OCI-LY7 (cell line): ENCODE measurements around the gene SCGB1C2. TPM values are rescaled to one million over a fixed set of nuclear protein-coding genes. Genes with fewer than 3 reads are reported as not detected.

Experiments
- BruUV-seq: library from RNA; stranded (reverse); fragments of 400-500 nt; replicated peaks from 2 replicates; lab custom pipeline; 2021; lab: Mats Ljungman, UMichigan
- CTCF ChIA-PET: fragments of 300-600 bp; sonication (Branson Sonifier 250); formaldehyde crosslinking; loops from one replicate; lab custom pipeline; 2022; ENCODE audit warnings: antibody characterized with exemption; ENCODE audit not compliant: unreplicated experiment; lab: Charles Lee
- POLR2A ChIA-PET: fragments of 300-600 bp; sonication (Branson Sonifier 250); formaldehyde crosslinking; loops from one replicate; lab custom pipeline; 2022; ENCODE audit warnings: antibody characterized with exemption; lab: Charles Lee
- DNase-seq: peaks from one replicate; pipeline ENCODE4 v3.0.0-alpha.2; 2015; ENCODE audit warnings: low spot score
- H2AFZ ChIP-seq: fragments of 200-600 bp; sonication (generic), shearing (Covaris generic); 2 replicates; pipeline ENCODE4 v1.6.1; 2014; ENCODE audit warnings: mild to moderate bottlenecking, antibody characterized with exemption, low read length, moderate library complexity
- H3K27ac ChIP-seq: fragments of 200-600 bp; sonication (generic); 2 replicates; pipeline ENCODE4 v1.5.1; 2014; ENCODE audit warnings: mixed run types, low read depth, mild to moderate bottlenecking, moderate library complexity, low read length, inconsistent platforms; ENCODE audit not compliant: poor library complexity, severe bottlenecking
- H3K36me3 ChIP-seq: fragments of 200-600 bp; sonication (generic); 2 replicates; pipeline ENCODE4 v1.6.1; 2014; ENCODE audit warnings: mild to moderate bottlenecking, antibody characterized with exemption, low read length, moderate library complexity, mixed read lengths; ENCODE audit not compliant: insufficient read depth
- H3K4me1 ChIP-seq: fragments of 200-600 bp; sonication (generic); 2 replicates; pipeline ENCODE4 v1.5.1; 2014; ENCODE audit warnings: mild to moderate bottlenecking, low read length; ENCODE audit not compliant: insufficient read depth, poor library complexity, severe bottlenecking
- H3K4me2 ChIP-seq: fragments of 200-600 bp; sonication (generic); 2 replicates; pipeline ENCODE4 v1.6.1; 2014; ENCODE audit warnings: mild to moderate bottlenecking, low read length
- H3K4me3 ChIP-seq: fragments of 200-600 bp; sonication (generic); 2 replicates; pipeline ENCODE4 v1.5.1; 2014; ENCODE audit warnings: mild to moderate bottlenecking, low read depth, low read length; ENCODE audit not compliant: poor library complexity, severe bottlenecking
- H3K79me2 ChIP-seq: fragments of 200-600 bp; sonication (generic); 2 replicates; pipeline ENCODE4 v1.6.1; 2016; ENCODE audit warnings: low read depth, mild to moderate bottlenecking, low read length, moderate library complexity, mixed read lengths; ENCODE audit not compliant: insufficient read depth
- H3K9me2 ChIP-seq: fragments of 200-600 bp; sonication (generic); 2 replicates; pipeline ENCODE4 v1.6.1; 2016; ENCODE audit warnings: mild to moderate bottlenecking, low read length, mixed read lengths; ENCODE audit not compliant: insufficient read depth
- H3K9me3 ChIP-seq: fragments of 200-600 bp; sonication (generic); 2 replicates; pipeline ENCODE4 v1.6.1; 2014; ENCODE audit warnings: mild to moderate bottlenecking, mixed run types, low read length, mixed read lengths
- H4K20me1 ChIP-seq: fragments of 200-600 bp; sonication (generic); 2 replicates; pipeline ENCODE4 v1.6.1; 2014; ENCODE audit warnings: mild to moderate bottlenecking, antibody characterized with exemption, low read length, moderate library complexity, mixed read lengths; ENCODE audit not compliant: insufficient read depth
- EZH2phosphoT487 ChIP-seq: fragments of 200-600 bp; sonication (generic); IDR thresholded peaks from 2 replicates; pipeline ENCODE4 v1.6.1; 2018; ENCODE audit warnings: low read depth, borderline replicate concordance, mild to moderate bottlenecking, mixed run types, antibody characterized with exemption, low read length, moderate library complexity, mixed read lengths
- intact Hi-C: fragments of 100-400 bp; cut with micrococcal nuclease; formaldehyde crosslinking; loops from one replicate; pipeline ENCODE4 v1.10.0; 2022; ENCODE audit not compliant: unreplicated experiment
- small RNA-seq: library from RNA; depleted of rRNA; stranded (forward); fragments of <200 nt; gene quantifications from one replicate; pipeline ENCODE3, GENCODE V24; 2014
- total RNA-seq, 2 experiments: library from RNA; depleted of rRNA in 1 of 2; stranded (reverse); fragments of >200 nt in 1 of 2; shearing (Covaris generic) in 1 of 2; gene quantifications; 2 replicates each; pipeline ENCODE4 v1.2.3, GENCODE V29; 2014 to 2022
- TF ChIP-seq, protein P1 (sequence below): fragments of 200-600 bp; sonication (generic); conservative IDR thresholded peaks from 2 replicates; pipeline ENCODE4 v1.5.1; 2014; ENCODE audit warnings: mild to moderate bottlenecking, antibody characterized with exemption, low read length, moderate library complexity, mixed read lengths

Gene SCGB1C2
- total RNA-seq, 2 experiments from 2014 or later = not detected

DNA sequence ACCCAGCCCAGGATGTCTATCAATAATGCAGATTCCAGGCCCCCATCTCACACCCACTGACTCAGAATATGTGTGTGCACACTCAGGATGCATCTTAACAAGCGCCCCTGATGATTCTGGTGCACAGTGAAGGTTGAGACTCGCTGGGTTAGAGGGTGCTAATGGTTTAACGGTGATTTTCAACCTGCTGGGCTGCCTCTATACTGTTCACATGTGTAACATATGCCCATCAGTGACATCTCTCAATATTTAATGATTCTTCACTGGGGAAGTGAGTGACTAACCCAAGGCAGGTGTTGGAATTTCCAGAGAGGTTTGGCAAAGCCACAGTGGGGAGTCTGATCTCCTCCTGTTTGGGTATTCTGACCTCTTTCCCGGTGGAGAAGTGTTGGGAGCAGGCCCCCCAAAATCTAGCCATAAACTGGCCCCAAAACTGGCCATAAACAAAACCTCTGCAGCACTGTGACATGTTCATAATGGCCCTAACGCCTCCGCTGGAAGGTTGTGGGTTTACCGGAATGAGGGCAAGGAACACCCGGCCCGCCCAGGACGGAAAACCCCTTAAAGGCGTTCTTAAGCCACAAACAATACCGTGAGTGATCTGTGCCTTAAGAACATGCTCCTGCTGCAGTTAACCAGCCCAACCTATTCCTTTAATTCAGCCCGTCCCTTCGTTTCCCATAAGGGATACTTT is 48.2 kb downstream of the SCGB1C2 start:
- DNase-seq = no peak
- ChIA-PET CTCF (no interaction called here), POLR2A (no interaction called here)
- TF ChIP-seq, protein P1, sequence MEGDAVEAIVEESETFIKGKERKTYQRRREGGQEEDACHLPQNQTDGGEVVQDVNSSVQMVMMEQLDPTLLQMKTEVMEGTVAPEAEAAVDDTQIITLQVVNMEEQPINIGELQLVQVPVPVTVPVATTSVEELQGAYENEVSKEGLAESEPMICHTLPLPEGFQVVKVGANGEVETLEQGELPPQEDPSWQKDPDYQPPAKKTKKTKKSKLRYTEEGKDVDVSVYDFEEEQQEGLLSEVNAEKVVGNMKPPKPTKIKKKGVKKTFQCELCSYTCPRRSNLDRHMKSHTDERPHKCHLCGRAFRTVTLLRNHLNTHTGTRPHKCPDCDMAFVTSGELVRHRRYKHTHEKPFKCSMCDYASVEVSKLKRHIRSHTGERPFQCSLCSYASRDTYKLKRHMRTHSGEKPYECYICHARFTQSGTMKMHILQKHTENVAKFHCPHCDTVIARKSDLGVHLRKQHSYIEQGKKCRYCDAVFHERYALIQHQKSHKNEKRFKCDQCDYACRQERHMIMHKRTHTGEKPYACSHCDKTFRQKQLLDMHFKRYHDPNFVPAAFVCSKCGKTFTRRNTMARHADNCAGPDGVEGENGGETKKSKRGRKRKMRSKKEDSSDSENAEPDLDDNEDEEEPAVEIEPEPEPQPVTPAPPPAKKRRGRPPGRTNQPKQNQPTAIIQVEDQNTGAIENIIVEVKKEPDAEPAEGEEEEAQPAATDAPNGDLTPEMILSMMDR = no peak
- no peak for TF ChIP-seq EZH2phosphoT487
- Histone ChIP-seq H3K9me3 (no peaks in the 10 kb centered on the region), H3K36me3 (no peaks in the 10 kb centered on the region), H3K9me2 (no peaks in the 10 kb centered on the region), H3K79me2 (no peaks in the 10 kb centered on the region), H3K27ac (no peak overlapping the region), H4K20me1 (no peaks in the 10 kb centered on the region), H3K4me3 (no peak overlapping the region), H2AFZ (no peak overlapping the region), H3K4me1 (no peaks in the 10 kb centered on the region), H3K4me2 (no peak overlapping the region)
- intact Hi-C loops = no loop called here
- BruUV-seq = no TSS peak

DNA sequence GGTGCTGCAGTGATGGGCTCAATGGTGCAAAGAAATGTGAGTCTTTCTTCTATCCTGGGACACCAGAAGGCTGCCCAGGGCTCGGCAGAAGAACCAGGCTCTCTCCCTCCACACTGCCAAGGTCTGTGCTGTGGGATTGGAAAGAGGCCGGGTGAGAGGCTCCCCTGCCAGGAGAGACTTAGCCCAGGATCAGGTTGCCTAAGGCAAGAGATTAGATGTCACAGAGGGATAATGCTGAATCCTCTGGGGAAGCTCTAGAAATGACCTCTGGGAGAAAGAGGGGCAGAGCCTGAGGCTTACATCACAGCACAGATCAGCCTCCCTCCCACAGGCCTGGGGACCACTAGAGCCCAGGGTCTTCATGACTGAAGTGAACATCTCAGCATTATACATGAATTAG is 49.8 kb downstream of the SCGB1C2 start:
- Histone ChIP-seq H2AFZ (no peak overlapping the region), H3K79me2 (no peaks in the 10 kb centered on the region), H3K9me2 (no peaks in the 10 kb centered on the region), H3K4me2 (no peak overlapping the region), H3K27ac (no peak overlapping the region), H3K9me3 (no peaks in the 10 kb centered on the region), H3K4me1 (no peaks in the 10 kb centered on the region), H3K36me3 (no peaks in the 10 kb centered on the region), H3K4me3 (no peak overlapping the region), H4K20me1 (no peaks in the 10 kb centered on the region)
- no TSS peak for BruUV-seq
- ChIA-PET POLR2A (no interaction called here), CTCF (no interaction called here)
- no peak for TF ChIP-seq EZH2phosphoT487
- TF ChIP-seq, protein P1 = no peak
- intact Hi-C loops = no loop called here
- DNase-seq = no peak

Small RNAs within 50 kb of the gene (small RNA-seq; reads per million reads assigned to genes)
- gene RF00026 = not detected

Other genes starting within 250 kb of the SCGB1C2 start
- not detected in 2 replicates for gene DOC2B, start 44.1 kb downstream of the SCGB1C2 start, total RNA-seq (2014; rRNA removed; shearing (Covaris generic))
- gene DOC2B, start 44.1 kb downstream of the SCGB1C2 start, total RNA-seq (2022) = not detected in 2 replicates
- 1.0 and 5.9 TPM in 2 replicates for gene RPH3AL, start 215.2 kb downstream of the SCGB1C2 start, total RNA-seq (2014; rRNA removed; shearing (Covaris generic))
- gene RPH3AL, start 215.2 kb downstream of the SCGB1C2 start, total RNA-seq (2022) = 2.0 and 2.2 TPM in 2 replicates